Right ventricle myocardium superior (tissue), 1 donor: ENCODE measurements around the gene VPS13D. TPM values are rescaled to one million over a fixed set of nuclear protein-coding genes. Genes with fewer than 3 reads are reported as not detected.

ENCODE experiments used
- ATAC-seq: fragments of 200-7000 bp; cut with Tn5 transposase; one replicate; pipeline ENCODE4 v1.9.1; 2020; ENCODE audit warnings: mild to moderate bottlenecking; ENCODE audit not compliant: poor library complexity
- DNase-seq: peaks from one replicate; pipeline ENCODE4 v3.0.0-alpha.2; 2020
- intact Hi-C: fragments of 100-400 bp; cut with DNase I; formaldehyde crosslinking; loops from one replicate; pipeline ENCODE4 v1.11.2; 2022
- total RNA-seq: library from RNA; stranded (reverse); fragmentation: NEBNext Ultra II Directional; extraction: Animal tissue kit (Norgen Biotek cat#: 25700); gene quantifications from one replicate; pipeline ENCODE4 v1.2.1, GENCODE V29; 2021
- donor health status: DM: no; HTN: yes; CAD: no; lungs with severe emphysema.

Gene VPS13D
- total RNA-seq, 1 donor from 2014 or later = 63.3 TPM

- intact Hi-C loops = no loop called here
- ATAC-seq (no peak), DNase-seq (no peak)
Observed at GRCh38 chr1:12422488-12422887, 192.7 kb downstream of the VPS13D start.

GRCh38 chr1:12424087-12424529, 194.3 kb downstream of the VPS13D start:
- ATAC-seq = no peak
- intact Hi-C loops = no loop called here

GRCh38 chr1:12424793-12425192, 195.0 kb downstream of the VPS13D start:
- no peak for DNase-seq
- no peak for ATAC-seq
- intact Hi-C loops = no loop called here

More at GRCh38 chr1:12424087-12424529, 194.3 kb downstream of the VPS13D start:
- no peak for DNase-seq

- intact Hi-C loops = no loop called here
- ATAC-seq = no peak
- DNase-seq = no peak
Observed at GRCh38 chr1:12426030-12426429, 196.2 kb downstream of the VPS13D start.

GRCh38 chr1:12428334-12428733, 198.5 kb downstream of the VPS13D start:
- DNase-seq (no peak), ATAC-seq (no peak)
- intact Hi-C loops = no loop called here

GRCh38 chr1:12430525-12430924, 200.7 kb downstream of the VPS13D start:
- no peak for ATAC-seq
- no peak for DNase-seq
- intact Hi-C loops = no loop called here

- ATAC-seq (peak; percentile 4), DNase-seq (no peak)
- intact Hi-C loops = no loop called here
Observed at GRCh38 chr1:12432897-12433296, 203.1 kb downstream of the VPS13D start.

GRCh38 chr1:12433323-12434053, 203.7 kb downstream of the VPS13D start:
- intact Hi-C loops = no loop called here
- DNase-seq = peak; percentile 71
- ATAC-seq = peak; percentile 90

- intact Hi-C loops = no loop called here
- peak; percentile 41 for ATAC-seq
Observed at GRCh38 chr1:12434174-12434573, 204.3 kb downstream of the VPS13D start.

GRCh38 chr1:12434686-12435085, 204.9 kb downstream of the VPS13D start:
- ATAC-seq (no peak), DNase-seq (no peak)
- intact Hi-C loops = no loop called here

More at GRCh38 chr1:12434174-12434573, 204.3 kb downstream of the VPS13D start:
- no peak for DNase-seq

GRCh38 chr1:12435639-12436344, 206.0 kb downstream of the VPS13D start:
- DNase-seq (no peak), ATAC-seq (peak; percentile 6)
- intact Hi-C loops = no loop called here

GRCh38 chr1:12436345-12436658, 206.5 kb downstream of the VPS13D start:
- intact Hi-C loops = no loop called here
- ATAC-seq = no peak
- no peak for DNase-seq

GRCh38 chr1:12436817-12437599, 207.2 kb downstream of the VPS13D start:
- intact Hi-C loops = no loop called here
- DNase-seq (no peak), ATAC-seq (no peak)

- ATAC-seq = no peak
- intact Hi-C loops = no loop called here
- no peak for DNase-seq
Observed at GRCh38 chr1:12437629-12438028, 207.8 kb downstream of the VPS13D start.

- intact Hi-C loops = no loop called here
- no peak for DNase-seq
Observed at GRCh38 chr1:12438349-12438924, 208.6 kb downstream of the VPS13D start.

GRCh38 chr1:12439073-12439472, 209.2 kb downstream of the VPS13D start:
- no peak for DNase-seq
- peak; percentile 38 for ATAC-seq
- intact Hi-C loops = no loop called here

More at GRCh38 chr1:12438349-12438924, 208.6 kb downstream of the VPS13D start:
- no peak for ATAC-seq

GRCh38 chr1:12441414-12442105, 211.7 kb downstream of the VPS13D start:
- DNase-seq (no peak), ATAC-seq (no peak)
- intact Hi-C loops = no loop called here

GRCh38 chr1:12442217-12442616, 212.4 kb downstream of the VPS13D start:
- DNase-seq (no peak), ATAC-seq (no peak)
- intact Hi-C loops = no loop called here

- no peak for ATAC-seq
- intact Hi-C loops = no loop called here
Observed at GRCh38 chr1:12443151-12443550, 213.3 kb downstream of the VPS13D start.

More at GRCh38 chr1:12443151-12443550, 213.3 kb downstream of the VPS13D start:
- DNase-seq = no peak
